GM12878 (cell line): Measurements from ENCODE around the gene STK32B. TPM values are rescaled to one million over a fixed set of nuclear protein-coding genes. Genes with fewer than 3 reads are reported as not detected.

Source experiments
- ATAC-seq: fragments of 200-7000 bp; cut with Tn5 transposase; 3 replicates; pipeline ENCODE4 v1.9.1; 2020; ENCODE audit warnings: mild to moderate bottlenecking, moderate library complexity
- BruUV-seq: library from RNA; stranded (reverse); fragments of 400-500 nt; replicated peaks from 2 replicates; lab custom pipeline; 2021; lab: Mats Ljungman, UMichigan
- CTCF ChIA-PET: fragments of 300-600 bp; sonication (Branson Sonifier 250); formaldehyde crosslinking; extraction: SDS; loops from one replicate; lab custom pipeline; 2021; ENCODE audit warnings: inconsistent platforms; lab: Yijun Ruan, JAX
- POLR2A ChIA-PET: fragments of 350-600 bp; formaldehyde crosslinking; extraction: SDS; loops from one replicate; lab custom pipeline; 2021; ENCODE audit warnings: inconsistent platforms; lab: Charles Lee
- RAD21 ChIA-PET: fragments of 300-600 bp; sonication (Branson Sonifier 250); formaldehyde crosslinking; loops from one replicate; lab custom pipeline; 2023; ENCODE audit warnings: antibody characterized with exemption; ENCODE audit not compliant: unreplicated experiment; lab: Charles Lee
- SMC1A ChIA-PET: fragments of 300-600 bp; sonication (Branson Sonifier 250); formaldehyde crosslinking; loops from one replicate; lab custom pipeline; 2023; ENCODE audit not compliant: unreplicated experiment, uncharacterized antibody; lab: Charles Lee
- DNase-seq: peaks from one replicate; pipeline ENCODE4 v3.0.0-alpha.2; 2011; ENCODE audit warnings: low read depth, low spot score
- FAIRE-seq: peaks from 3 replicates; lab custom pipeline; 2011; peaks lifted over from hg19 to GRCh38; lab: Jason Lieb, UNC
- H2AFZ ChIP-seq: 2 replicates; pipeline ENCODE4 v1.6.0; 2011; ENCODE audit warnings: low read depth, low read length, control low read depth; ENCODE audit not compliant: control insufficient read depth
- H3K27ac ChIP-seq: 2 replicates; pipeline ENCODE4 v1.5.1; 2011; ENCODE audit warnings: control low read depth; ENCODE audit not compliant: control insufficient read depth, insufficient read depth
- H3K27me3 ChIP-seq, 2 experiments: replicated peaks in 1 of 2; 2 replicates each; pipeline versions ENCODE4 v1.6.0 to v1.6.1; 2011; ENCODE audit warnings: low read length in 1 of 2; ENCODE audit not compliant: control insufficient read depth in 2 of 2, insufficient read depth in 2 of 2
- H3K36me3 ChIP-seq, 2 experiments: 2 replicates each; pipeline ENCODE4 v1.5.1; 2011; ENCODE audit warnings: low read length in 1 of 2; ENCODE audit not compliant: control insufficient read depth in 2 of 2, insufficient read depth in 2 of 2
- H3K4me1 ChIP-seq: 2 replicates; pipeline ENCODE4 v1.6.1; 2011; ENCODE audit warnings: mild to moderate bottlenecking, low read length, moderate library complexity, mixed read lengths; ENCODE audit not compliant: control insufficient read depth, insufficient read depth
- H3K4me2 ChIP-seq: 2 replicates; pipeline ENCODE4 v1.6.0; 2011; ENCODE audit warnings: control low read depth; ENCODE audit not compliant: control insufficient read depth, insufficient read depth
- H3K4me3 ChIP-seq: fragments of 200-600 bp; sonication (generic); 2 replicates; pipeline ENCODE4 v1.5.1; 2016
- H3K79me2 ChIP-seq: 2 replicates; pipeline ENCODE4 v1.6.0; 2011; ENCODE audit warnings: low read length; ENCODE audit not compliant: control insufficient read depth, insufficient read depth
- H3K9ac ChIP-seq: 2 replicates; pipeline ENCODE4 v1.8.0; 2011; ENCODE audit warnings: low read length, control low read depth, mixed read lengths; ENCODE audit not compliant: control insufficient read depth, insufficient read depth
- H3K9me3 ChIP-seq: replicated peaks from 3 replicates; pipeline ENCODE4 v1.5.1; 2011; ENCODE audit warnings: mild to moderate bottlenecking, low read length; ENCODE audit not compliant: control insufficient read depth, insufficient read depth
- H4K20me1 ChIP-seq: 2 replicates; pipeline ENCODE4 v1.6.0; 2011; ENCODE audit not compliant: control insufficient read depth, insufficient read depth
- CBX5 ChIP-seq: sonication (generic); IDR thresholded peaks from 2 replicates; pipeline ENCODE4 v1.6.1; 2016; ENCODE audit warnings: low read depth, moderate library complexity, mild to moderate bottlenecking, inconsistent platforms
- GATAD2B ChIP-seq: fragments of 450-650 bp; conservative IDR thresholded peaks from 2 replicates; pipeline ENCODE4 v1.6.1; 2017; ENCODE audit warnings: low read depth, mild to moderate bottlenecking, moderate library complexity
- MXI1 ChIP-seq: fragments of 150-350 bp; IDR thresholded peaks from 2 replicates; pipeline ENCODE4 v1.6.1; 2011; ENCODE audit warnings: low read depth, mild to moderate bottlenecking, inconsistent platforms, low read length, improper control_type of control experiment
- PAX5 ChIP-seq: IDR thresholded peaks from 2 replicates; pipeline ENCODE4 v1.6.1; 2011; ENCODE audit warnings: low read depth, low read length, borderline replicate concordance
- PKNOX1 ChIP-seq: fragments of 450-650 bp; IDR thresholded peaks from 2 replicates; pipeline ENCODE4 v1.6.1; 2016; ENCODE audit warnings: mild to moderate bottlenecking
- POLR2AphosphoS2 ChIP-seq: IDR thresholded peaks from 2 replicates; pipeline ENCODE4 v1.6.1; 2011; ENCODE audit warnings: low read depth, mild to moderate bottlenecking, low read length, improper control_type of control experiment, moderate library complexity
- RB1 ChIP-seq: fragments of 450-650 bp; formaldehyde crosslinking; IDR thresholded peaks from 2 replicates; pipeline ENCODE4 v1.6.1; 2017; ENCODE audit warnings: mild to moderate bottlenecking, borderline replicate concordance
- RELA ChIP-seq: fragments of 450-650 bp; IDR thresholded peaks from 2 replicates; pipeline ENCODE4 v1.8.0; 2014; ENCODE audit warnings: borderline replicate concordance; ENCODE audit not compliant: partially characterized antibody
- STAT3 ChIP-seq: IDR thresholded peaks from 2 replicates; pipeline ENCODE4 v1.6.1; 2011; ENCODE audit warnings: low read depth, low read length, improper control_type of control experiment
- TBL1XR1 ChIP-seq: IDR thresholded peaks from 2 replicates; pipeline ENCODE4 v1.6.1; 2012; ENCODE audit warnings: low read depth, low read length, improper control_type of control experiment
- YY1 ChIP-seq: IDR thresholded peaks from 2 replicates; pipeline ENCODE4 v1.6.1; 2011; ENCODE audit warnings: low read depth, mild to moderate bottlenecking, low read length
- ZSCAN29 ChIP-seq: fragments of 450-650 bp; IDR thresholded peaks from 2 replicates; pipeline ENCODE4 v1.6.1; 2017; ENCODE audit warnings: mild to moderate bottlenecking, moderate library complexity
- WGBS: methylation state at CpG from one replicate; pipeline ENCODE4 v1.1.6; 2016; ENCODE audit warnings: low lambda C conversion rate; ENCODE audit not compliant: insufficient replicate concordance, insufficient coverage; ENCODE audit errors: missing lambda C conversion rate; 5-methylcytosine and 5-hydroxymethylcytosine counted together
- in situ Hi-C: fragments of 300-500 bp; cut with MboI; formaldehyde crosslinking; loops from 9 replicates; pipeline ENCODE4 v1.14.3; 2018; ENCODE audit warnings: mixed read lengths
- intact Hi-C: fragments of 100-400 bp; cut with micrococcal nuclease; formaldehyde crosslinking; loops from one replicate; pipeline ENCODE4 v1.14.2; 2022; ENCODE audit not compliant: unreplicated experiment
- polyA plus RNA-seq, 11 experiments: library from polyadenylated mRNA; depleted of rRNA in 4 of 11; unstranded in 6 of 11; stranded (reverse) in 5 of 11; fragments of >200 nt; fragmentation: Nextera tagmentation in 4 of 11; fragmentation: Illumina TruSeq in 1 of 11; extraction: Ambion mirVana in 4 of 11; extraction: Trizol in 1 of 11; gene quantifications; 1 replicate in 1 of 11; 2 replicates in 10 of 11; pipeline versions ENCODE4 v1.2.1 to v1.2.3, GENCODE V29; 2011 to 2016; ENCODE audit warnings: inconsistent platforms in 2 of 11, missing spikeins in 2 of 11, low read depth in 1 of 11
- total RNA-seq, 4 experiments: library from RNA; depleted of rRNA in 3 of 4; stranded (reverse); fragments of >200 nt in 3 of 4; fragmentation: Illumina TruSeq in 1 of 4; extraction: Trizol in 1 of 4; gene quantifications; 2 replicates each; pipeline versions ENCODE4 v1.2.1 to v1.2.3, GENCODE V29; 2013 to 2021
- TF ChIP-seq, protein P1 (sequence below): IDR thresholded peaks from 2 replicates; pipeline ENCODE4 v1.6.1; 2011; ENCODE audit warnings: mild to moderate bottlenecking, low read depth, low read length, moderate library complexity; ENCODE audit not compliant: insufficient replicate concordance
- TF ChIP-seq, protein P2 (sequence below): IDR thresholded peaks from 2 replicates; pipeline ENCODE4 v1.6.1; 2011; ENCODE audit warnings: low read depth, mild to moderate bottlenecking, low read length, moderate library complexity, borderline replicate concordance; ENCODE audit errors: extremely low read depth
- TF ChIP-seq, protein P3 (sequence below): fragments of 450-650 bp; IDR thresholded peaks from 2 replicates; pipeline ENCODE4 v1.6.1; 2017; ENCODE audit warnings: antibody characterized with exemption, mild to moderate bottlenecking, moderate library complexity

Gene STK32B
- total and polyA plus RNA-seq, 10 of the 15 experiments (the other 5 are each of a cell fraction or from before 2014, with no cell fraction given): 0.04 to 0.12 (median 0.08) TPM; not detected in 7

DNA sequence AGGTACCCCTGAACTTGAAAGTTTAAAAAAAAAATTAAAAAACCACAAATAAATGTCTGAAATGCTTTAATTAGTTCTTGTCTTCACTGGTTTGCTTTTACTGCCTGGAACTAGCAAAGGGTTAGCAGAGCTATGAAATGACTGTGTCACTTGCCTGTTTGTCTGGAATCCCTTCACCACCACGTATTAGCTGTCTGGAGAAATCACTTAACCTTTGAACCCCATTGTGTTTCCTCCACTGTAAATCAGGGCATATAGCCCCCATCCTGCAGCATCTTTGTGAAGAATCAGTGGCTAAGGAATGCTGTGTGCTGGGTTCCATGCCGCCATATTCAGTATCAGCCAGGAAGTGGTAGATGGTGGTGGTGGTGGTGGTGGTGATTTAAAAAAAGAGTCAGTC, 38.3 kb upstream of the STK32B start:
- Histone ChIP-seq H4K20me1 (no peaks in the 10 kb centered on the region), H3K4me1 (no peaks in the 10 kb centered on the region), H2AFZ (no peak overlapping the region), H3K27ac (no peak overlapping the region), H3K79me2 (no peaks in the 10 kb centered on the region), H3K4me2 (no peak overlapping the region), H3K4me3 (no peak overlapping the region), H3K36me3 (no peaks in the 10 kb centered on the region), H3K27me3 (no peaks in the 10 kb centered on the region; a peak in 1 of 4 replicates), H3K9me3 (no peaks in the 10 kb centered on the region), H3K9ac (no peak overlapping the region)
- ChIA-PET RAD21 (no interaction called here), POLR2A (no interaction called here), SMC1A (no interaction called here), CTCF (no interaction called here)
- in situ Hi-C loops (no loop called here), intact Hi-C loops (no loop called here)
- TF ChIP-seq MXI1: no peak
- TF ChIP-seq, protein P1, sequence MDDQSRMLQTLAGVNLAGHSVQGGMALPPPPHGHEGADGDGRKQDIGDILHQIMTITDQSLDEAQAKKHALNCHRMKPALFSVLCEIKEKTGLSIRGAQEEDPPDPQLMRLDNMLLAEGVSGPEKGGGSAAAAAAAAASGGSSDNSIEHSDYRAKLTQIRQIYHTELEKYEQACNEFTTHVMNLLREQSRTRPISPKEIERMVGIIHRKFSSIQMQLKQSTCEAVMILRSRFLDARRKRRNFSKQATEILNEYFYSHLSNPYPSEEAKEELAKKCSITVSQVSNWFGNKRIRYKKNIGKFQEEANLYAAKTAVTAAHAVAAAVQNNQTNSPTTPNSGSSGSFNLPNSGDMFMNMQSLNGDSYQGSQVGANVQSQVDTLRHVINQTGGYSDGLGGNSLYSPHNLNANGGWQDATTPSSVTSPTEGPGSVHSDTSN: no peak
- TF ChIP-seq PKNOX1: no peak
- TF ChIP-seq CBX5: no peak
- no peak for TF ChIP-seq POLR2AphosphoS2
- TF ChIP-seq STAT3: no peak
- TF ChIP-seq YY1: no peak
- no peak for TF ChIP-seq PAX5
- TF ChIP-seq, protein P2, sequence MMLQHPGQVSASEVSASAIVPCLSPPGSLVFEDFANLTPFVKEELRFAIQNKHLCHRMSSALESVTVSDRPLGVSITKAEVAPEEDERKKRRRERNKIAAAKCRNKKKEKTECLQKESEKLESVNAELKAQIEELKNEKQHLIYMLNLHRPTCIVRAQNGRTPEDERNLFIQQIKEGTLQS: no peak
- no peak for TF ChIP-seq RB1
- TF ChIP-seq ZSCAN29: no peak
- TF ChIP-seq RELA: no peak
- TF ChIP-seq TBL1XR1: no peak
- no peak for TF ChIP-seq GATAD2B
- TF ChIP-seq, protein P3, sequence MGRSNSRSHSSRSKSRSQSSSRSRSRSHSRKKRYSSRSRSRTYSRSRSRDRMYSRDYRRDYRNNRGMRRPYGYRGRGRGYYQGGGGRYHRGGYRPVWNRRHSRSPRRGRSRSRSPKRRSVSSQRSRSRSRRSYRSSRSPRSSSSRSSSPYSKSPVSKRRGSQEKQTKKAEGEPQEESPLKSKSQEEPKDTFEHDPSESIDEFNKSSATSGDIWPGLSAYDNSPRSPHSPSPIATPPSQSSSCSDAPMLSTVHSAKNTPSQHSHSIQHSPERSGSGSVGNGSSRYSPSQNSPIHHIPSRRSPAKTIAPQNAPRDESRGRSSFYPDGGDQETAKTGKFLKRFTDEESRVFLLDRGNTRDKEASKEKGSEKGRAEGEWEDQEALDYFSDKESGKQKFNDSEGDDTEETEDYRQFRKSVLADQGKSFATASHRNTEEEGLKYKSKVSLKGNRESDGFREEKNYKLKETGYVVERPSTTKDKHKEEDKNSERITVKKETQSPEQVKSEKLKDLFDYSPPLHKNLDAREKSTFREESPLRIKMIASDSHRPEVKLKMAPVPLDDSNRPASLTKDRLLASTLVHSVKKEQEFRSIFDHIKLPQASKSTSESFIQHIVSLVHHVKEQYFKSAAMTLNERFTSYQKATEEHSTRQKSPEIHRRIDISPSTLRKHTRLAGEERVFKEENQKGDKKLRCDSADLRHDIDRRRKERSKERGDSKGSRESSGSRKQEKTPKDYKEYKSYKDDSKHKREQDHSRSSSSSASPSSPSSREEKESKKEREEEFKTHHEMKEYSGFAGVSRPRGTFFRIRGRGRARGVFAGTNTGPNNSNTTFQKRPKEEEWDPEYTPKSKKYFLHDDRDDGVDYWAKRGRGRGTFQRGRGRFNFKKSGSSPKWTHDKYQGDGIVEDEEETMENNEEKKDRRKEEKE: no peak
- no TSS peak for BruUV-seq
- WGBS: 16% methylated on average over 2 of the region's 2 CpGs
- FAIRE-seq (no peak), ATAC-seq (no peak), DNase-seq (no peak)
